HL-60 (cell line): ENCODE data around the gene TTC39B.

Source experiments
- DNase-seq, 2 experiments: peaks; one replicate each; pipeline ENCODE4 v3.0.0-alpha.2; 2010 to 2020; ENCODE audit warnings: low read depth in 1 of 2, low spot score in 1 of 2
- H3K27ac ChIP-seq: fragments of 250-450 bp; sonication (Bioruptor Pico); replicated peaks from 2 replicates; pipeline ENCODE4 v1.5.1; 2020; ENCODE audit warnings: mild to moderate bottlenecking, moderate library complexity
- H3K27me3 ChIP-seq: fragments of 250-450 bp; sonication (Bioruptor Pico); 2 replicates; pipeline ENCODE4 v1.5.1; 2021; ENCODE audit warnings: mild to moderate bottlenecking, moderate library complexity; ENCODE audit not compliant: insufficient read depth, poor library complexity, severe bottlenecking
- H3K4me3 ChIP-seq: replicated peaks from 2 replicates; pipeline ENCODE4 v1.5.1; 2011; ENCODE audit warnings: mild to moderate bottlenecking, control low read depth, low read length; ENCODE audit not compliant: insufficient read depth
- GABPA ChIP-seq: IDR thresholded peaks from 2 replicates; pipeline ENCODE4 v1.6.1; 2012; ENCODE audit warnings: low read depth
- POLR2AphosphoS5 ChIP-seq: IDR thresholded peaks from 2 replicates; pipeline ENCODE4 v1.6.1; 2012; ENCODE audit warnings: low read depth
- SPI1 ChIP-seq: IDR thresholded peaks from 2 replicates; pipeline ENCODE4 v1.6.1; 2012; ENCODE audit warnings: low read depth, mild to moderate bottlenecking, borderline replicate concordance
- TF ChIP-seq, protein P1 (sequence below): IDR thresholded peaks from one replicate; pipeline ENCODE4 v1.5.1; 2011; ENCODE audit warnings: low read length, control low read depth, inconsistent platforms; ENCODE audit not compliant: insufficient read depth
- TF ChIP-seq, protein P2 (sequence below): IDR thresholded peaks from 2 replicates; pipeline ENCODE4 v1.6.1; 2012; ENCODE audit warnings: low read depth; ENCODE audit not compliant: insufficient replicate concordance

Gene TTC39B

DNA sequence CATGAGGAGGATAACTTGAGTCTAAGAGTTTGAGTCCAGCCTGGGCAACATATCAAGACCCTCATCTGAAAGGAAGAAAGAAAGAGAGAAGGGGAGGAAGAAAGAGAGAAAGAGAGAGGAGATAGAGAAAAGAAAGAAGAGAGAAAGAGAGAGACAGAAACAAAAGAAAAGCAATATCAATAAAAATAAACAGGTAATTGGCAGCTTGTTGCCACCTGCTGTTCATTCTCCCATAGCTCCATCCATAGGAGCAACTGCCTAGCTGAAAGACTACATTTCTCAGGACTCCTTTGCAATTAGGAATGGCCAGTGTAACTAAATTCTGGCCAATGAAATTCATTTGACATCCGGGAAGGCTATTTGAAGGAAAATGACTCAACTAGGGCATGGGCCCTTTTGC lies 4.6 kb upstream of the TTC39B start:
- Histone ChIP-seq H3K4me3 (no peak overlapping the region), H3K27ac (no peak overlapping the region), H3K27me3 (no peaks in the 10 kb centered on the region)
- DNase-seq = no peak
- TF ChIP-seq GABPA (no peak), POLR2AphosphoS5 (no peak)
- TF ChIP-seq, protein P1, sequence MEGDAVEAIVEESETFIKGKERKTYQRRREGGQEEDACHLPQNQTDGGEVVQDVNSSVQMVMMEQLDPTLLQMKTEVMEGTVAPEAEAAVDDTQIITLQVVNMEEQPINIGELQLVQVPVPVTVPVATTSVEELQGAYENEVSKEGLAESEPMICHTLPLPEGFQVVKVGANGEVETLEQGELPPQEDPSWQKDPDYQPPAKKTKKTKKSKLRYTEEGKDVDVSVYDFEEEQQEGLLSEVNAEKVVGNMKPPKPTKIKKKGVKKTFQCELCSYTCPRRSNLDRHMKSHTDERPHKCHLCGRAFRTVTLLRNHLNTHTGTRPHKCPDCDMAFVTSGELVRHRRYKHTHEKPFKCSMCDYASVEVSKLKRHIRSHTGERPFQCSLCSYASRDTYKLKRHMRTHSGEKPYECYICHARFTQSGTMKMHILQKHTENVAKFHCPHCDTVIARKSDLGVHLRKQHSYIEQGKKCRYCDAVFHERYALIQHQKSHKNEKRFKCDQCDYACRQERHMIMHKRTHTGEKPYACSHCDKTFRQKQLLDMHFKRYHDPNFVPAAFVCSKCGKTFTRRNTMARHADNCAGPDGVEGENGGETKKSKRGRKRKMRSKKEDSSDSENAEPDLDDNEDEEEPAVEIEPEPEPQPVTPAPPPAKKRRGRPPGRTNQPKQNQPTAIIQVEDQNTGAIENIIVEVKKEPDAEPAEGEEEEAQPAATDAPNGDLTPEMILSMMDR = no peak
- TF ChIP-seq, protein P2, sequence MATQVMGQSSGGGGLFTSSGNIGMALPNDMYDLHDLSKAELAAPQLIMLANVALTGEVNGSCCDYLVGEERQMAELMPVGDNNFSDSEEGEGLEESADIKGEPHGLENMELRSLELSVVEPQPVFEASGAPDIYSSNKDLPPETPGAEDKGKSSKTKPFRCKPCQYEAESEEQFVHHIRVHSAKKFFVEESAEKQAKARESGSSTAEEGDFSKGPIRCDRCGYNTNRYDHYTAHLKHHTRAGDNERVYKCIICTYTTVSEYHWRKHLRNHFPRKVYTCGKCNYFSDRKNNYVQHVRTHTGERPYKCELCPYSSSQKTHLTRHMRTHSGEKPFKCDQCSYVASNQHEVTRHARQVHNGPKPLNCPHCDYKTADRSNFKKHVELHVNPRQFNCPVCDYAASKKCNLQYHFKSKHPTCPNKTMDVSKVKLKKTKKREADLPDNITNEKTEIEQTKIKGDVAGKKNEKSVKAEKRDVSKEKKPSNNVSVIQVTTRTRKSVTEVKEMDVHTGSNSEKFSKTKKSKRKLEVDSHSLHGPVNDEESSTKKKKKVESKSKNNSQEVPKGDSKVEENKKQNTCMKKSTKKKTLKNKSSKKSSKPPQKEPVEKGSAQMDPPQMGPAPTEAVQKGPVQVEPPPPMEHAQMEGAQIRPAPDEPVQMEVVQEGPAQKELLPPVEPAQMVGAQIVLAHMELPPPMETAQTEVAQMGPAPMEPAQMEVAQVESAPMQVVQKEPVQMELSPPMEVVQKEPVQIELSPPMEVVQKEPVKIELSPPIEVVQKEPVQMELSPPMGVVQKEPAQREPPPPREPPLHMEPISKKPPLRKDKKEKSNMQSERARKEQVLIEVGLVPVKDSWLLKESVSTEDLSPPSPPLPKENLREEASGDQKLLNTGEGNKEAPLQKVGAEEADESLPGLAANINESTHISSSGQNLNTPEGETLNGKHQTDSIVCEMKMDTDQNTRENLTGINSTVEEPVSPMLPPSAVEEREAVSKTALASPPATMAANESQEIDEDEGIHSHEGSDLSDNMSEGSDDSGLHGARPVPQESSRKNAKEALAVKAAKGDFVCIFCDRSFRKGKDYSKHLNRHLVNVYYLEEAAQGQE = no peak

GRCh38 chr9:15310107-15310850 lies 3.3 kb upstream of the TTC39B start:
- TF ChIP-seq GABPA (no peak), POLR2AphosphoS5 (no peak), SPI1 (no peak)
- TF ChIP-seq, protein P1 = no peak
- TF ChIP-seq, protein P2 = no peak
- H3K27ac ChIP-seq = no peak overlapping the region
- H3K27me3 ChIP-seq = no peaks in the 10 kb centered on the region
- DNase-seq = no peak
- H3K4me3 ChIP-seq = no peak overlapping the region

DNA sequence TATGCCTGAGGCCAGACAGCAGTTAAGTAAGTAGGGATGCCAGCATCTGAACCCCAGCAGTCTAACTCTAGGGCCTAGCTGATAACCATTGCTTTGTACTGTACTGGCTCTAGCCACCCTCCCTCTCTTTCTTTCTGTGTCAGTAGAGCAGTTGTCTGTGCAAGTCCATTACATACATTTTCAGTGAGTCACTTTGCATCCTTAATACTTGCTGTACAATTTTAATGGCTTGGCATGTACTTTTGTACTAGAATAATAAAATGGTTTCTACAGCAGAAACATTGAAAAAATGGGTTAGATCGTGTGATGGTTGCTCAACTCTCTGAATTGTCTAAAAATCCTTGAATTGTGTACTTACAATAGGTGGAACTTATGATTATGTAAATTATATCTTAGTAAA lies 1.5 kb upstream of the TTC39B start:
- no peak overlapping the region for H3K27ac ChIP-seq
- DNase-seq = no peak
- no peaks in the 10 kb centered on the region for H3K27me3 ChIP-seq
- H3K4me3 ChIP-seq = no peak overlapping the region
- no peak for TF ChIP-seq SPI1
- TF ChIP-seq, protein P2 = no peak
- TF ChIP-seq POLR2AphosphoS5 = no peak
- no peak for TF ChIP-seq GABPA
- TF ChIP-seq, protein P1 = no peak
